ENCODE results near the gene ADORA2A.

DNA sequence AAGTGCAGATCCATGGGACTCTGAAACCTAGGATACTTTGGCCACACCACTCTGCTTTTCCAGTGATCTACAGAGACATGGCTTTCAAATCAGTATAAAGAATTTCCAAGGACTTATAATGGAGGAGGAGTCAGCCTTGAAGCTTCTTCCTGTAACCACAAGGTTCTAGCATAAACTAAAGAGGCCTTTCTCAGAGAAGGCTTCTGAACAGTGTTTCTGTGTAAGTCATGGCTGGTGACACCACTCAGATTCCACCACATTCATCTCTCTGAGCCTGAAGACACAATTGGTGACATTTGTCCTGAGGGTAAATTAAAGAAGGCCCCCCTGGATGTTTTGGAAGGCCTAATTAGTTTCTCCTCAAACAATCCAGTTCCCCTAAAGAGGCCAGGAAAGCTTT lies 29.0 kb upstream of the ADORA2A start:
- TF ChIP-seq ZNF678 (CRISPR knock-in tag; IDR thresholded peaks at IDR 0.05) (no peak), PHF8 (CRISPR knock-in tag; IDR thresholded peaks at IDR 0.05) (no peak), ZNF34 (CRISPR knock-in tag; IDR thresholded peaks at IDR 0.05; ENCODE audit: borderline replicate concordance) (no peak), HIVEP1 (CRISPR knock-in tag; IDR thresholded peaks at IDR 0.05) (no peak), CEBPB (IDR thresholded peaks at IDR 0.05; ENCODE audit: borderline replicate concordance, low read depth, low read length) (no peak), CTCF (CRISPR knock-in tag; IDR thresholded peaks at IDR 0.05) (no peak)
- TF ChIP-seq, protein P1, sequence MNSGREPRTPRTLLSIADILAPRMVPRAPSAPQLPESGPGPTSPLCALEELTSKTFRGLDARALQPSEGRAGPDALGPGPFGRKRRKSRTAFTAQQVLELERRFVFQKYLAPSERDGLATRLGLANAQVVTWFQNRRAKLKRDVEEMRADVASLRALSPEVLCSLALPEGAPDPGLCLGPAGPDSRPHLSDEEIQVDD (CRISPR knock-in tag; IDR thresholded peaks at IDR 0.05; ENCODE audit: borderline replicate concordance) = no peak
- TF ChIP-seq, protein P2, sequence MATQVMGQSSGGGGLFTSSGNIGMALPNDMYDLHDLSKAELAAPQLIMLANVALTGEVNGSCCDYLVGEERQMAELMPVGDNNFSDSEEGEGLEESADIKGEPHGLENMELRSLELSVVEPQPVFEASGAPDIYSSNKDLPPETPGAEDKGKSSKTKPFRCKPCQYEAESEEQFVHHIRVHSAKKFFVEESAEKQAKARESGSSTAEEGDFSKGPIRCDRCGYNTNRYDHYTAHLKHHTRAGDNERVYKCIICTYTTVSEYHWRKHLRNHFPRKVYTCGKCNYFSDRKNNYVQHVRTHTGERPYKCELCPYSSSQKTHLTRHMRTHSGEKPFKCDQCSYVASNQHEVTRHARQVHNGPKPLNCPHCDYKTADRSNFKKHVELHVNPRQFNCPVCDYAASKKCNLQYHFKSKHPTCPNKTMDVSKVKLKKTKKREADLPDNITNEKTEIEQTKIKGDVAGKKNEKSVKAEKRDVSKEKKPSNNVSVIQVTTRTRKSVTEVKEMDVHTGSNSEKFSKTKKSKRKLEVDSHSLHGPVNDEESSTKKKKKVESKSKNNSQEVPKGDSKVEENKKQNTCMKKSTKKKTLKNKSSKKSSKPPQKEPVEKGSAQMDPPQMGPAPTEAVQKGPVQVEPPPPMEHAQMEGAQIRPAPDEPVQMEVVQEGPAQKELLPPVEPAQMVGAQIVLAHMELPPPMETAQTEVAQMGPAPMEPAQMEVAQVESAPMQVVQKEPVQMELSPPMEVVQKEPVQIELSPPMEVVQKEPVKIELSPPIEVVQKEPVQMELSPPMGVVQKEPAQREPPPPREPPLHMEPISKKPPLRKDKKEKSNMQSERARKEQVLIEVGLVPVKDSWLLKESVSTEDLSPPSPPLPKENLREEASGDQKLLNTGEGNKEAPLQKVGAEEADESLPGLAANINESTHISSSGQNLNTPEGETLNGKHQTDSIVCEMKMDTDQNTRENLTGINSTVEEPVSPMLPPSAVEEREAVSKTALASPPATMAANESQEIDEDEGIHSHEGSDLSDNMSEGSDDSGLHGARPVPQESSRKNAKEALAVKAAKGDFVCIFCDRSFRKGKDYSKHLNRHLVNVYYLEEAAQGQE (IDR thresholded peaks at IDR 0.05; ENCODE audit: borderline replicate concordance in 1 of 2, low read depth in 1 of 2, low read length in 2 of 2) = no peak

Data from HepG2 (cell line).